ENCODE results near the gene SLCO4A1.

DNA sequence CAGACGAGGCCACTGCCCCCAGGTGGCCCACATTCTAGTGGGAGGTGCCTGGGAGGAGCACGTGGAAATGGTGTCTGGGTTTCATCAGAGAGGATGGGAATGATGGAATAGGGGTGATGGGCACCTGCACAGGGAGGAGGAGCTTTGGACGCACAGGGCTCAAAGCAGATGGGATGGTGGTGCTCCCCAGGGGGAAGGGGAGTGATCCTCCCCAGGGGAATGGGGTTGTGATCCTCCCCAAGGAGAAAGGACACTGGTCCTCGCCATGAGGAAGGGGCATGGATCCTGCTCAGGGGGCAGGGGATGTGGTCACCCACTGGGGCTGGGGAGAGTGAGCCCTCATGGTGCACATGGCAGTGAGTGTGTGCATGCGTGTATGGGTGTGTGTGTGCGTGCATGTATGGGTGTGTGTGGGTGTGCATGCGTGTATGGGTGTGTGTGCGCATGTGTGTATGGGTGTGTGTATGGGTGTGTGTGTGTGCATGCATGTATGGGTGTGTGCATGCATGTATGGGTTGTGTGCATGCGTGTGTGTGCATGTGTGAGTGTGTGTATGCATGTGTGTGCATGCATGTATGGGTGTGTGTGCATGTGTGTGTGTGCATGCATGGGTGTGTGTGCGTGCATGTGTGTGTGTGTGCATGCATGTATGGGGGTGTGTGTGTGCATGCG is 49.7 kb upstream of the SLCO4A1 start:
- TF ChIP-seq POLR2A (IDR thresholded peaks at IDR 0.05) = no peak
- TF ChIP-seq, protein P1, sequence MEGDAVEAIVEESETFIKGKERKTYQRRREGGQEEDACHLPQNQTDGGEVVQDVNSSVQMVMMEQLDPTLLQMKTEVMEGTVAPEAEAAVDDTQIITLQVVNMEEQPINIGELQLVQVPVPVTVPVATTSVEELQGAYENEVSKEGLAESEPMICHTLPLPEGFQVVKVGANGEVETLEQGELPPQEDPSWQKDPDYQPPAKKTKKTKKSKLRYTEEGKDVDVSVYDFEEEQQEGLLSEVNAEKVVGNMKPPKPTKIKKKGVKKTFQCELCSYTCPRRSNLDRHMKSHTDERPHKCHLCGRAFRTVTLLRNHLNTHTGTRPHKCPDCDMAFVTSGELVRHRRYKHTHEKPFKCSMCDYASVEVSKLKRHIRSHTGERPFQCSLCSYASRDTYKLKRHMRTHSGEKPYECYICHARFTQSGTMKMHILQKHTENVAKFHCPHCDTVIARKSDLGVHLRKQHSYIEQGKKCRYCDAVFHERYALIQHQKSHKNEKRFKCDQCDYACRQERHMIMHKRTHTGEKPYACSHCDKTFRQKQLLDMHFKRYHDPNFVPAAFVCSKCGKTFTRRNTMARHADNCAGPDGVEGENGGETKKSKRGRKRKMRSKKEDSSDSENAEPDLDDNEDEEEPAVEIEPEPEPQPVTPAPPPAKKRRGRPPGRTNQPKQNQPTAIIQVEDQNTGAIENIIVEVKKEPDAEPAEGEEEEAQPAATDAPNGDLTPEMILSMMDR (IDR thresholded peaks at IDR 0.05) = no peak
